ENCODE measurements around the gene VPS13A. TPM values are rescaled to one million over a fixed set of nuclear protein-coding genes. Genes with fewer than 3 reads are reported as not detected.

The VPS13A gene
- total and polyA plus RNA-seq, 9 of the 15 experiments (the other 6 are each of a cell fraction or from before 2014, with no cell fraction given), result 5.6 to 29.9 (median 14.7) TPM

DNA sequence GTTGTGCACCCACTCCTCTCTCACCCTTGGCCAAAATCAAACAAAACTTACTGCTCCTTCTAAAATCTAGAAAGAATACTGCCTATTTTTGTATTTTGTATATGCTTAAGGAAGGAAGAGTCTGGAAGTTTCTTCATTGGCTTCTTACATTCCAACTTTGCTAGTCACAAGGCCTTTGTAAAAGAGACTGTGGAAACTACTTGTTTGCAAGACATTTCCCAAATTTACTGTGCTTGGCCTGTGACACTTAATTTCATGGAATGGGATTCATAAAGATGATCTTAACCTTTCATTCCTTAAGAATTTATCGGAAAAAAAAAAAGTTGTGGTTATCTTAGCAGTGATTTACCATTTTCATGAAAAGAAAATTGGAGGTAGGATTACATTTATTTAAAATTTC lies 208.9 kb downstream of the VPS13A start:
- no peak overlapping the region for H3K27ac ChIP-seq (ENCODE audit: extremely low read depth, low read depth, low read length)
- ATAC-seq (no peak), FAIRE-seq (no peak), DNase-seq (ENCODE audit: extremely low read depth in 1 of 4, low spot score in 3 of 4) (no peak)
- H4K20me1 ChIP-seq (replicated peaks; ENCODE audit: control insufficient read depth, insufficient read depth, low read length), result no peaks in the 10 kb centered on the region
- no peak overlapping the region for H2AFZ ChIP-seq (ENCODE audit: low read depth, low read length)
- H3K4me3 ChIP-seq, result no peak overlapping the region
- intact Hi-C loops (cut with micrococcal nuclease) (no loop called here), in situ Hi-C loops (cut with MboI) (no loop called here)
- H3K4me1 ChIP-seq (replicated peaks in 1 of 2; ENCODE audit: control insufficient read depth in 2 of 2, insufficient read depth in 2 of 2, low read length in 2 of 2), result no peaks in the 10 kb centered on the region
- no peaks in the 10 kb centered on the region; the same call in 1 of the 2 replicates for H3K9me3 ChIP-seq (replicated peaks; ENCODE audit: control insufficient read depth, insufficient read depth, low read depth, low read length)
- 92% methylated on average over 1 of the region's 1 CpG for WGBS (ENCODE audit: insufficient coverage, low coverage, missing lambda C conversion rate)
- H3K36me3 ChIP-seq (ENCODE audit: control insufficient read depth, insufficient read depth, low read length), result peaks cover 12% of the 10 kb centered on the region; the same call in 1 of the 3 replicates
- no peak overlapping the region for H3K4me2 ChIP-seq (ENCODE audit: insufficient read depth, low read length)
- no TSS peak for BruUV-seq (replicated peaks)
- ChIA-PET POLR2A (no interaction called here), CTCF (ENCODE audit: low intra/inter-chr PET ratio) (no interaction called here)
- H3K9me1 ChIP-seq (ENCODE audit: control insufficient read depth, insufficient read depth, low read length), result no peaks in the 10 kb centered on the region
- H3K79me2 ChIP-seq (ENCODE audit: control insufficient read depth, insufficient read depth, low read length), result no peaks in the 10 kb centered on the region
- H3K27me3 ChIP-seq (ENCODE audit: control insufficient read depth in 2 of 2, insufficient read depth in 2 of 2, low read length in 2 of 2), result no peaks in the 10 kb centered on the region
- no peak overlapping the region for H3K9ac ChIP-seq (ENCODE audit: insufficient read depth in 1 of 2, low read depth in 2 of 2, low read length in 2 of 2)
- TF ChIP-seq ETV1 (tag; conservative IDR thresholded peaks at IDR 0.05; ENCODE audit: low read depth) (no peak), ZNF174 (CRISPR knock-in tag; IDR thresholded peaks at IDR 0.05) (no peak), FOXK2 (conservative IDR thresholded peaks at IDR 0.05 in 1 of 2, IDR thresholded peaks at IDR 0.05 in 1 of 2; ENCODE audit: low read depth in 2 of 2) (no peak), POLR3G (IDR thresholded peaks at IDR 0.05; ENCODE audit: extremely low read depth, insufficient read length, insufficient replicate concordance) (no peak), ARHGAP35 (IDR thresholded peaks at IDR 0.05; ENCODE audit: partially characterized antibody) (no peak), TAL1 (IDR thresholded peaks at IDR 0.05) (no peak), ZNF184 (CRISPR knock-in tag; IDR thresholded peaks at IDR 0.05) (no peak), EP400 (IDR thresholded peaks at IDR 0.05) (no peak), POU5F1 (IDR thresholded peaks at IDR 0.05; ENCODE audit: borderline replicate concordance, low read depth, low read length, partially characterized antibody) (no peak), ZNF592 (IDR thresholded peaks at IDR 0.05) (no peak)
- TF ChIP-seq, protein P1, sequence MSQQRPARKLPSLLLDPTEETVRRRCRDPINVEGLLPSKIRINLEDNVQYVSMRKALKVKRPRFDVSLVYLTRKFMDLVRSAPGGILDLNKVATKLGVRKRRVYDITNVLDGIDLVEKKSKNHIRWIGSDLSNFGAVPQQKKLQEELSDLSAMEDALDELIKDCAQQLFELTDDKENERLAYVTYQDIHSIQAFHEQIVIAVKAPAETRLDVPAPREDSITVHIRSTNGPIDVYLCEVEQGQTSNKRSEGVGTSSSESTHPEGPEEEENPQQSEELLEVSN (IDR thresholded peaks at IDR 0.05; ENCODE audit: borderline replicate concordance in 1 of 2, extremely low read depth in 1 of 2, insufficient read depth in 1 of 2, insufficient read length in 1 of 2, low read depth in 1 of 2, low read length in 1 of 2, poor library complexity in 1 of 2, severe bottlenecking in 1 of 2), result no peak
- TF ChIP-seq, protein P2, sequence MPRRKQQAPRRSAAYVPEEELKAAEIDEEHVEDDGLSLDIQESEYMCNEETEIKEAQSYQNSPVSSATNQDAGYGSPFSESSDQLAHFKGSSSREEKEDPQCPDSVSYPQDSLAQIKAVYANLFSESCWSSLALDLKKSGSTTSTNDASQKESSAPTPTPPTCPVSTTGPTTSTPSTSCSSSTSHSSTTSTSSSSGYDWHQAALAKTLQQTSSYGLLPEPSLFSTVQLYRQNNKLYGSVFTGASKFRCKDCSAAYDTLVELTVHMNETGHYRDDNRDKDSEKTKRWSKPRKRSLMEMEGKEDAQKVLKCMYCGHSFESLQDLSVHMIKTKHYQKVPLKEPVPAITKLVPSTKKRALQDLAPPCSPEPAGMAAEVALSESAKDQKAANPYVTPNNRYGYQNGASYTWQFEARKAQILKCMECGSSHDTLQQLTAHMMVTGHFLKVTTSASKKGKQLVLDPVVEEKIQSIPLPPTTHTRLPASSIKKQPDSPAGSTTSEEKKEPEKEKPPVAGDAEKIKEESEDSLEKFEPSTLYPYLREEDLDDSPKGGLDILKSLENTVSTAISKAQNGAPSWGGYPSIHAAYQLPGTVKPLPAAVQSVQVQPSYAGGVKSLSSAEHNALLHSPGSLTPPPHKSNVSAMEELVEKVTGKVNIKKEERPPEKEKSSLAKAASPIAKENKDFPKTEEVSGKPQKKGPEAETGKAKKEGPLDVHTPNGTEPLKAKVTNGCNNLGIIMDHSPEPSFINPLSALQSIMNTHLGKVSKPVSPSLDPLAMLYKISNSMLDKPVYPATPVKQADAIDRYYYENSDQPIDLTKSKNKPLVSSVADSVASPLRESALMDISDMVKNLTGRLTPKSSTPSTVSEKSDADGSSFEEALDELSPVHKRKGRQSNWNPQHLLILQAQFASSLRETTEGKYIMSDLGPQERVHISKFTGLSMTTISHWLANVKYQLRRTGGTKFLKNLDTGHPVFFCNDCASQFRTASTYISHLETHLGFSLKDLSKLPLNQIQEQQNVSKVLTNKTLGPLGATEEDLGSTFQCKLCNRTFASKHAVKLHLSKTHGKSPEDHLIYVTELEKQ (CRISPR knock-in tag; IDR thresholded peaks at IDR 0.05), result no peak
- TF ChIP-seq, protein P3, sequence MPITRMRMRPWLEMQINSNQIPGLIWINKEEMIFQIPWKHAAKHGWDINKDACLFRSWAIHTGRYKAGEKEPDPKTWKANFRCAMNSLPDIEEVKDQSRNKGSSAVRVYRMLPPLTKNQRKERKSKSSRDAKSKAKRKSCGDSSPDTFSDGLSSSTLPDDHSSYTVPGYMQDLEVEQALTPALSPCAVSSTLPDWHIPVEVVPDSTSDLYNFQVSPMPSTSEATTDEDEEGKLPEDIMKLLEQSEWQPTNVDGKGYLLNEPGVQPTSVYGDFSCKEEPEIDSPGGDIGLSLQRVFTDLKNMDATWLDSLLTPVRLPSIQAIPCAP (CRISPR knock-in tag; IDR thresholded peaks at IDR 0.05; ENCODE audit: borderline replicate concordance), result no peak

Measured in K562 (cell line).